GM18505 (cell line): ENCODE results near the gene MT1HL1.

Experiments
- ATAC-seq: cut with Tn5 transposase; IDR thresholded peaks from one replicate; pipeline ENCODE4 v1.9.1; 2021; ENCODE audit not compliant: unreplicated experiment
- POLR2A ChIP-seq: IDR thresholded peaks from 4 replicates; pipeline ENCODE4 v1.6.1; 2011; ENCODE audit warnings: borderline replicate concordance; ENCODE audit not compliant: insufficient read depth, insufficient read length; ENCODE audit errors: extremely low read depth

The MT1HL1 gene

GRCh38 chr1:237004116-237004515 lies at the start of gene MT1HL1:
TSS of gene MT1HL1 (minus strand) at chr1:237004441. CDS start at chr1:237004372, 69 bp downstream.
- no peak for ATAC-seq
- no peak for TF ChIP-seq POLR2A

GRCh38 chr1:237050915-237051314 lies 46.7 kb upstream of the MT1HL1 start:
- no peak for TF ChIP-seq POLR2A

GRCh38 chr1:237050185-237050584 lies 45.9 kb upstream of the MT1HL1 start:
- ATAC-seq, result no peak
- no peak for TF ChIP-seq POLR2A

More at GRCh38 chr1:237050915-237051314, 46.7 kb upstream of the MT1HL1 start:
- ATAC-seq, result no peak

GRCh38 chr1:237048803-237049202 lies 44.6 kb upstream of the MT1HL1 start:
- TF ChIP-seq POLR2A, result no peak
- ATAC-seq, result no peak

GRCh38 chr1:237045278-237046016 lies 41.2 kb upstream of the MT1HL1 start:
- no peak for TF ChIP-seq POLR2A
- ATAC-seq, result no peak

DNA sequence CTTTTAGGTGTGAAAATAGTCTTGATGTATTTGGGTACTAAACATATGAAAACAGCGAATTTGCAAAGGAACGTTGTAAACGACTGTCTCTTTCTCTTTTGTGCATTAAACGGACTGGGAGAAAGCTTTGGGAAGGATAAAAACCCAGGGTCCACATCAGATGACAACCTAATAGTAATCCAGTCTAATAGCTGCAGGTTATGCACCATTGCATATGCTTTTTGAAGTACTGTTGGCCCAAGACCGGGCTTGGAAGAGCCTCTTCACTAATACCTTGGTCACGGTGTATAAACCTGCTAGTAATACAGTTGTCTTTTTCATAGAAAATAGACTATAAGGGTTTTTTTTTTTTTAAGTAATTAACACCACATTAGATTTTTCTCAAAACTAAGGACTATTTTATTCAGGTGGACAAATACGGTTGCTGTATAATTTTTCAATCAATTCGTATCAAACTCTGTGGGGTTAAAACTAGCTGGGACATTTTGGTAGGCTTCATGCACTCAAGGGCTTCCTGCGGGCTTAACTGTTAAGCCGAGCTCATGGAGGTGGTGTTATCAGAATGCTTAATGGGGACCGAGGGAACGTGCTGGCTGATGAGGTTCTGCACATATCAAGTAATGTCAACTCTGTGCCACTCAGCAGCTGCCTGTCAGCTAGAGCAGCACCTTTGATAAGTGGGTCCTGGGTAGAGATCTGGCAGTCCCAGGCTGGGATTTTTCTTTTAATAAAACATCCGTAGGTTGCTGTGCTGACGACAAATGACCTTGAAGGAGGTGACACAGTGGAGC lies 39.8 kb upstream of the MT1HL1 start:
- no peak for ATAC-seq

DNA sequence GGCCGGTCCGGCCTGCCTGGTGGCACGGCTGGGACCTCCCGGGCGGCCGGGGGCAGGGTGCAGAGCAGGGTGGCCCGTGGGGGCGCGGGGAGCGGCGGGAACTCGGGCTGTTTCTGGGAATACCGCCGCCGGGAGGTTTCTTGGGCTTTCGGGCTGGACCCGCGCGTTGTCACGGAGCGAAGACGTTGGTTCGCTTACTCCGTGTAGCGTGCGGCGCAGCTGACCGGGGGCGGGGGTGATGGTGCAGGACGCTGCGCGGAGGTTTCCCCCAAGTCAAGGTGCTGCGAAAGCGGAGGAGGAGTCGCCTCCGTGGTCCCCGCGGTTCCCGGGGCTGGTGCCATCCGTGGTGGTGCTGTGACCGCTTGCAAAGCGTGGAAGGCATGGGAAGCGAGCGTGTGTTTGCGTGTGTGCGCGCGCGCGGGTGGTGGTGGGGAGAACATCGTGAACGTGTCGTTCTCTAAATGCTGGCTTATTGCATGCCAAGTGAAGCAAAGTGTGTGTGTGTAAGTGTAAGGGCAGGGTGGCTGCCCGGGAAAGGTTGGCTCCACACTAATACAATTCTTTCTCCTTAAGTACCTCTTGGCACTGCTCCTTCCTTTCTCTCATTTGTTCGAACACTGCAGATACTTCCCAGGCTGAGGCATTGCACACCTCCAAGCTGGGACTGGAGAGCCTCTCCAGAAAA lies 38.8 kb upstream of the MT1HL1 start:
- no peak for TF ChIP-seq POLR2A

More for the DNA sequence above, 39.8 kb upstream of the MT1HL1 start:
- TF ChIP-seq POLR2A, result no peak

DNA sequence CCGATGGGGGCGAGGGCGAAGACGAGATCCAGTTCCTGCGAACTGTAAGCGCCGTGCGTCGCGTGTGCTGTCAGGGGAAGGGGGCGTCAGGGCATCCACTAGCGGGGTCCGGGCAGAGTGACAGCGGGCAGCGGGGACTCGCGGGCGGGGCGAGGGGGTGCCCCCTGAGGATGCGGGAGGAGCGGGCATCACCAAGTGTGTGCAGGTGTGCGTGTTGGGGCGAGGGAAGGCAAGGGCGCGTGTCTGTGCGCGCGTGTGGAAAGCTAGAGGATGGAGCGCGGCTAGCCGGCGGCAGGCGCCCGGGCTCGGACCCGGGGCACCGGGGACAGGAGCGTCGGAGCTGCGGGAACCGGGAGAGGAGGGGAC lies 38.3 kb upstream of the MT1HL1 start:
- no peak for ATAC-seq
- no peak for TF ChIP-seq POLR2A

More for the DNA sequence above, 38.8 kb upstream of the MT1HL1 start:
- ATAC-seq, result no peak

DNA sequence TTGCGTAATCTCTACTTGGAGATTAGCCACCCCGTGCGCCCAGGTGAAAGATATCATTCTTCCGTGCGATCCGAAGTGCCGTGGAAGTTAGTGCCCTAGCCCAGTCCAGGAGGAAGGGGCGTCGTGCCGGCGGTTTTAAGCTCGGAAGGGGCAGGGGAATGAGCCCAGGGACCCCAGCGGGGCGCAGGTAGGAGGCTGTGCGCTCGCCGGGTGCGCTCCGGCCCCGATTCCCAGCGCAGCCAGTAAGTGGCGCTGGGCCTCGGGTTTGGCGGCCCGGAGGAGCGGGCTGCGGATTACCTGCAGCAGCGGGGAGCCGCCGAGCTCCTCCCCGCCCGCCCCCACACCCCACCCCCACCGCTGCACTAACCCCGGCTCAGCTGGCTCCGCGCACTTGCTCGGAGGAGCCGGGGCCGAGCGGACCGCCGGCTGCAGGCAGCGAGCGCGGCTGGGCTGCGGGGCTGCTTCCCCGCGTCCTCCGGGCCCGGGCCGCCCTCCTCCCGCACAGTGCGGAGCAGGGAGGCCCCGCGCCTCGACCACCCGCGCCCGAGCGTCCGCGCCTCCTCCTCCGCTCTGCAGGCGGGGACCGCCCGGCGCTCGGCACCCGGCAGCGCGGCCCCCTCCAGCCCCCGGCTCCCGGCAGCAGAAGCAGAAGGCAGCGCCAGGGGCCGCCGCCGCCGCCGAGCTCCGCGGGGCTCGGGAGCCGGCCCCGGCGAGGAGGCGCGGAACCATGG lies 37.7 kb upstream of the MT1HL1 start, which contains the start of gene RYR2:
Gene RYR2 (plus strand): TSS at position 390 of the 731 bp plus-strand sequence. CDS start 338 bp downstream, at position 728.
- TF ChIP-seq POLR2A, result no peak
- ATAC-seq, result no peak

DNA sequence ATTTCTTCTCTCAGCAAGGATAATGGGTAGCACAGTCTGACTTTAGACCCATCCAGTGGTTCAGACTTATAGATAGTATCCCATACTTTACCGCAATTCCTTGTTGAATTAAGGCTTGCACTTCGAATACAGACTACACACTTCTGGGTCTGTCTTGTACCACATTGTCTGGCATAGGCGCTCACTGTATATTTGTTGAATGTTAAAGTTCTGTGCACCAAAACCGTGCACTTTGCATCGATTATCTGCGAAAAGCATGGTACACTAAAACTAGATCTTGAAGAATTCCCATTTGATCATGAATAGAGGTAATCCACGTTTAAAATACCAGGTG lies 37.2 kb upstream of the MT1HL1 start:
- no peak for TF ChIP-seq POLR2A
- no peak for ATAC-seq

DNA sequence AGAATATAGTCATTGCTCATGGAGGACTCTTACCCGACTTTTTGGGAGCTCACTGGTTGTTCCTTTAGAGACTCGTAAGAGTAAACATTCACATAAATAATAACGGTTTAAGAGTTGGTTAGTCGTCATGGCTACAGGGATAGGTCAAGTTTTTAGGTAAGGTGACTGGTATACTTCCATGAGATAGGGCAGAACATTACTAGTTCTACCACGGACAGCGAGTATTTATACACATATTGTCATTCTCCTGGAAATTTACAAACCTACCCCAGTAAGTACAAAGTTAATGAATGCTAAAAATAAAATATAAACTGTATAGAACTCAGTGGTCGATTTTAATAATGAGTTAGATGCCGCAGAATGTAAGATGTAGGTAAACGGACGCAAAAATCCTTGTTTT lies 36.6 kb upstream of the MT1HL1 start:
- TF ChIP-seq POLR2A, result no peak

DNA sequence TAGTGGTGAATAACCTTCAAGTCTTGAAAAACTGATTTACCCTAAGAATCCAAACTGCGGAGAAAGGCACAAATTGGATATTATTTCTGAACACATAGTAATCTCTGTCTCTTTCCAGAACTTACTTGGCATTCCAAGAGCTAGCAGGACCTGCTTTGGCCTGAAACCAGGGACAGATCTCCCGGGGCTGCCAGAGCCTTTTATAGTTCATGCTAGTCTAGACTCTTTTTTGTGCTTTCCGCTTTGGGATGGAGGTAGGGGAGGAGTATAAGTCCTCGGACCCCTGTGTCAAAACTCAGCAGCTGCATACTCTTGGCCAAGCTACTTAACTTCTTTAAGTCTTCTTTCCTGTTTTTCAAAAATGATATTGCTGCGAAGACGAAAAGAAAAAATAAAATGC lies 34.0 kb upstream of the MT1HL1 start:
- no peak for TF ChIP-seq POLR2A

More for the DNA sequence above, 36.6 kb upstream of the MT1HL1 start:
- no peak for ATAC-seq

DNA sequence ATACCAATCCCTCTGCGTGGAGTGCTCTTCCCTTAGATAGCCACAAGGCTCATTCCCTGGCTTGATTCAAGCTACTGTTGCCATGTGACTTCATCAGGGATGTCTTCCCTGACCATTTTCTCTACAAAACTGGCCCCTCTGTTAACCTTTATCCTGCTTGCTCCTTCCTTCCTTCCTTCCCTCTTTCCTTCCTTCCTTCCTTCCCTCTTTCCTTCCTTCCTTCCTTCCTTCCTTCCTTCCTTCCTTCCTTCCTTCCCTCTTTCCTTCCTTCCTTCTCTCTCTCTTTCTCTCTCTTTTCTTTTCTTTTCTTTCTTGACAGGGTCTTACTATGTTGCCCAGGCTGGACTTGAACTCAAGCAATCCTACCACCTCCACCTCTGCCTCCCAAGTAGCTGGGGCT lies 31.5 kb upstream of the MT1HL1 start:
- ATAC-seq, result no peak
- TF ChIP-seq POLR2A, result no peak

More for the DNA sequence above, 34.0 kb upstream of the MT1HL1 start:
- ATAC-seq, result no peak

- ATAC-seq, result no peak
- no peak for TF ChIP-seq POLR2A
Measured at GRCh38 chr1:237033804-237034203, 29.6 kb upstream of the MT1HL1 start.

- no peak for ATAC-seq
- TF ChIP-seq POLR2A, result no peak
Measured at GRCh38 chr1:237033061-237033460, 28.8 kb upstream of the MT1HL1 start.
